ENCODE results near the gene TRMT1L.

- TF ChIP-seq JUN (IDR thresholded peaks at IDR 0.05; ENCODE audit: borderline replicate concordance, insufficient read depth, insufficient read length, low read depth) (no peak), CTCF (IDR thresholded peaks at IDR 0.05; ENCODE audit: extremely low read depth in 1 of 2, insufficient read depth in 1 of 2, low read depth in 1 of 2, low read length in 2 of 2) (no peak), EZH2 (IDR thresholded peaks at IDR 0.05; ENCODE audit: borderline replicate concordance, low read depth, low read length, severe bottlenecking) (no peak), POLR2AphosphoS5 (IDR thresholded peaks at IDR 0.05; ENCODE audit: insufficient read depth, low read depth, low read length) (no peak)
Observed at GRCh38 chr1:185129708-185130107, 27.0 kb downstream of the TRMT1L start.
